ENCODE measurements around the gene ACER2. TPM values are rescaled to one million over a fixed set of nuclear protein-coding genes. Genes with fewer than 3 reads are reported as not detected.

ACER2 gene
- 1 to 10 TPM; 1.7 to 2.6 TPM for total RNA-seq

DNA sequence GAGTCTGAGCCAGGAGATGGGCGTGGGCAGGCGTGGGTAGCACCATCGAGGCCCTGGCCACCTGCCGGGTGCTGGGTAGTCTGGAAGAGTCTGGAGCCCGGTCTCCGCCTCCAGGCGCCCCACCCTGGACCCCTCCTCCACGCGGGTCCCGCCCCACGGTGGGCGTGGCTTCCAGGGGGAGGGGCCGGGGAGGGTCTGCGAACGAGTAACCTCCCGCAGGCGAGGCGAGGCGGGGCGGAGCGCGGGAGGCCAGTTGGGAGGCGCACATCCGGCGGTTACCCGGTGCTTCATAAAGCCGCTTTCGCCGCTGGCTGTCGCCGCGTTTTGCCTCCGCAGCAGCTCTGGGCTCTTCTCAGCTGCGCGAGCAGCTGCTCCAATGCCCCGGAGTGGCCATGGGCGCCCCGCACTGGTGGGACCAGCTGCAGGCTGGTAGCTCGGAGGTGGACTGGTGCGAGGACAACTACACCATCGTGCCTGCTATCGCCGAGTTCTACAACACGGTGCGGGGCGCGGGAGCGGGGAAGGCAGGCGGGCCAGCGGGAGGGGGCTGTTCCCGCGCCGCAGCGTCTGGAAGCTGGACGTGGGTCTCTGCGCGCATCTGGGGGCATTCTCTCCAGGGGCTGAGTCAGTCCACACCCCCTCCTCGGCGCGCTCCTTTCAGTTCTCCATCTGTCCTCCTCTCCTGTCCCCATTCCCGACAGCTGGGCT lies at the start of gene ACER2:
ACER2 (plus strand) TSS at position 317 of the 708 bp plus-strand sequence; CDS start at position 393, 76 bp downstream.
- H3K36me3 Mint-ChIP-seq (ENCODE audit: low read depth) = peaks cover 2% of the 10 kb centered on the region
- POLR2A ChIA-PET = interaction anchor here (1.4 kb wide), 1 partner anchor 29 kb away, joined by 13 read pairs; the partner anchor contains the start of gene RPS6
- peaks cover 8% of the 10 kb centered on the region for H3K27me3 Mint-ChIP-seq (ENCODE audit: low read depth)
- ATAC-seq (peak; percentile 95), DNase-seq (peak; percentile 94)
- no peaks in the 10 kb centered on the region for H3K9me3 Mint-ChIP-seq (ENCODE audit: insufficient read depth)
- CTCF ChIA-PET = interaction anchor here (1.0 kb wide), 1 partner anchor 56 kb away, joined by 3 read pairs; no protein-coding TSS in a partner anchor
- peak within 1 kb of the TSS; percentile 81 for H3K27ac Mint-ChIP-seq
- peaks cover 21% of the 10 kb centered on the region for H3K4me1 Mint-ChIP-seq (ENCODE audit: low read depth)
- peak within 1 kb of the TSS; percentile 93 for H3K4me3 Mint-ChIP-seq

GRCh38 chr9:19369107-19369506 lies 39.7 kb upstream of the ACER2 start:
- H3K36me3 Mint-ChIP-seq (ENCODE audit: low read depth) = peaks cover 40% of the 10 kb centered on the region
- no peak for ATAC-seq
- ChIA-PET CTCF (no interaction called here), POLR2A (no interaction called here)
- no peak overlapping the region for H3K4me3 Mint-ChIP-seq
- no peak for DNase-seq
- no peak overlapping the region for H3K27ac Mint-ChIP-seq
- H3K4me1 Mint-ChIP-seq (ENCODE audit: low read depth) = peaks cover 3% of the 10 kb centered on the region
- no peaks in the 10 kb centered on the region for H3K27me3 Mint-ChIP-seq (ENCODE audit: low read depth)
- H3K9me3 Mint-ChIP-seq (ENCODE audit: insufficient read depth) = no peaks in the 10 kb centered on the region

DNA sequence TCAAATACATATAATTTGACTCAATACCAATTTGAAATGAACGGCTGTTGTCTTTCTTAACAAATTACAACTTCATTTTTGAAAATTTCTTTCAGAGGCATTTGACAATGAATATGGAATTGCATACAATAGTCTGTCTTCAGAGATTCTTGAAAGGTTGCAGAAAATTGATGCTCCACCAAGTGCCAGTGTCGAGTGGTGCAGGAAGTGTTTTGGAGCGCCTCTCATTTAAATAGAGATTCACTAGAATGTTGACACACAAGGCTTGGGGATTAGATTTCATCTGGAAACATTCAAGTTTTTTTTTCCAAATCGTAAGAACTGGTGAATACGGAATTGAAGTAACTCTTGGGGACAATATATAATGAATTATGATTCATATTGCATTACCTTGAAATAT lies 36.9 kb upstream of the ACER2 start:
- ATAC-seq = no peak
- no peak for DNase-seq
- no peaks in the 10 kb centered on the region for H3K27me3 Mint-ChIP-seq (ENCODE audit: low read depth)
- peaks cover 13% of the 10 kb centered on the region for H3K4me1 Mint-ChIP-seq (ENCODE audit: low read depth)
- H3K27ac Mint-ChIP-seq = no peak overlapping the region
- H3K36me3 Mint-ChIP-seq (ENCODE audit: low read depth) = peaks cover 50% of the 10 kb centered on the region
- H3K4me3 Mint-ChIP-seq = no peak overlapping the region
- ChIA-PET CTCF (interaction anchor here (1.0 to 1.5 kb wide), 2 partner anchors 93 to 323 kb away, joined by 3 read pairs; partner anchors contain the start of gene RRAGA), POLR2A (interaction anchor here (1.8 kb wide), 1 partner anchor 8 kb away, joined by 12 read pairs; the partner anchor contains the start of gene RPS6)
- H3K9me3 Mint-ChIP-seq (ENCODE audit: insufficient read depth) = no peaks in the 10 kb centered on the region

DNA sequence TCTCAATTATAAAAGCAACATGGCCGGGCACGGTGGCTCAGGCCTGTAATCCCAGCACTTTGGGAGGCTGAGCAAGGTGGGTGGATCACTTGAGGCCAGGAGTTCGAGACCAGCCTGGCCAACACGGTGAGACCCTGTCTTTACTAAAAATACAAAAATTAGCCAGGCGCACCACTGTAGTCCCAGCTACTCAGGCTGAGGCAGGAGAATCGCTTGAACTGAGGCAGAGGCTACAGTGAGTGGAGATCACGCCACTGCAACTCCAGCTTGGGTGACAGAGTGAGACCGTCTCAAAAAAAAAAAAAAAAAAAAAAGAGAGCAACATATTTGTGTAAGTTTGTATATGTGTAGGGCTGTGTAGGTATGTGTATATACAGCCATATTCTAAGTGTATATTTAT lies 36.2 kb upstream of the ACER2 start:
- H3K4me3 Mint-ChIP-seq = no peak overlapping the region
- H3K4me1 Mint-ChIP-seq (ENCODE audit: low read depth) = peaks cover 19% of the 10 kb centered on the region
- H3K9me3 Mint-ChIP-seq (ENCODE audit: insufficient read depth) = no peaks in the 10 kb centered on the region
- no peaks in the 10 kb centered on the region for H3K27me3 Mint-ChIP-seq (ENCODE audit: low read depth)
- H3K36me3 Mint-ChIP-seq (ENCODE audit: low read depth) = peaks cover 53% of the 10 kb centered on the region
- ATAC-seq (no peak), DNase-seq (no peak)
- H3K27ac Mint-ChIP-seq = no peak overlapping the region
- POLR2A ChIA-PET = no interaction called here
- CTCF ChIA-PET = interaction anchor here (1.0 to 1.5 kb wide), 2 partner anchors 15 to 93 kb away, joined by 3 read pairs; no protein-coding TSS in a partner anchor

GRCh38 chr9:19373527-19373926 lies 35.3 kb upstream of the ACER2 start:
- Mint-ChIP-seq H3K27me3 (ENCODE audit: low read depth) (no peaks in the 10 kb centered on the region), H3K4me1 (ENCODE audit: low read depth) (peaks cover 27% of the 10 kb centered on the region), H3K27ac (no peak overlapping the region), H3K9me3 (ENCODE audit: insufficient read depth) (no peaks in the 10 kb centered on the region), H3K4me3 (no peak overlapping the region), H3K36me3 (ENCODE audit: low read depth) (peaks cover 57% of the 10 kb centered on the region)
- ChIA-PET CTCF (interaction anchor here (1.0 kb wide), 1 partner anchor 16 kb away, joined by 3 read pairs; no protein-coding TSS in a partner anchor), POLR2A (no interaction called here)
- DNase-seq = no peak
- ATAC-seq = no peak

- Mint-ChIP-seq H3K4me1 (ENCODE audit: low read depth) (peaks cover 31% of the 10 kb centered on the region), H3K27me3 (ENCODE audit: low read depth) (no peaks in the 10 kb centered on the region), H3K4me3 (no peak overlapping the region), H3K9me3 (ENCODE audit: insufficient read depth) (no peaks in the 10 kb centered on the region), H3K27ac (no peak overlapping the region), H3K36me3 (ENCODE audit: low read depth) (peaks cover 73% of the 10 kb centered on the region)
- DNase-seq = no peak
- ChIA-PET POLR2A (interaction anchor here (1.5 kb wide), 1 partner anchor 192 kb away, joined by 4 read pairs; no protein-coding TSS in a partner anchor), CTCF (interaction anchor here (1.0 to 1.2 kb wide), 2 partner anchors 82 to 90 kb away, joined by 3 to 7 read pairs; no protein-coding TSS in a partner anchor)
- no peak for ATAC-seq
These were observed 33.3 kb upstream of the ACER2 start for GRCh38 chr9:19375538-19375937.

DNA sequence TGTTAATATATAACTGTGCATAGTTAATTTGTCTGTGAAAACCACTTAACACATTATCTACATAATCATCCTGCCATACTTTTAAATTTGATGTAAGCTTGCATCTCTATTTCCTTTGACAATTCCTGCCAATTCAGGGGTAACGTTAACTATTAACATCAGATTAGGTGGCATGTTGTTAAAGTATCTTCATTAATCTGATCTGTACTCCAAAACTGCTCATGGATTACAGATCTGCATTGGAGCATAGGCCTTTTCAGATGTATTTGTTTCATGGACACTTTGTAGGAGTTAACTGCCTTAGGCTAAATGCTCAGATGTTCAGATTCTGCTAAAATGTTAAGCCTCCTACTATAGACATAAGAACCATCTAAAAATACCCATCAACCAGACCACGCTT lies 31.9 kb upstream of the ACER2 start:
- H3K4me3 Mint-ChIP-seq = peak overlapping the region; percentile 97
- H3K27ac Mint-ChIP-seq = peak overlapping the region; percentile 23
- CTCF ChIA-PET = interaction anchor here (1.1 to 1.6 kb wide), 3 partner anchors 77 to 88 kb away, joined by 3 to 5 read pairs (median 4); no protein-coding TSS in a partner anchor
- DNase-seq (no peak), ATAC-seq (no peak)
- POLR2A ChIA-PET = no interaction called here
- H3K27me3 Mint-ChIP-seq (ENCODE audit: low read depth) = no peaks in the 10 kb centered on the region
- H3K4me1 Mint-ChIP-seq (ENCODE audit: low read depth) = peaks cover 42% of the 10 kb centered on the region
- peaks cover 76% of the 10 kb centered on the region for H3K36me3 Mint-ChIP-seq (ENCODE audit: low read depth)
- no peaks in the 10 kb centered on the region for H3K9me3 Mint-ChIP-seq (ENCODE audit: insufficient read depth)

DNA sequence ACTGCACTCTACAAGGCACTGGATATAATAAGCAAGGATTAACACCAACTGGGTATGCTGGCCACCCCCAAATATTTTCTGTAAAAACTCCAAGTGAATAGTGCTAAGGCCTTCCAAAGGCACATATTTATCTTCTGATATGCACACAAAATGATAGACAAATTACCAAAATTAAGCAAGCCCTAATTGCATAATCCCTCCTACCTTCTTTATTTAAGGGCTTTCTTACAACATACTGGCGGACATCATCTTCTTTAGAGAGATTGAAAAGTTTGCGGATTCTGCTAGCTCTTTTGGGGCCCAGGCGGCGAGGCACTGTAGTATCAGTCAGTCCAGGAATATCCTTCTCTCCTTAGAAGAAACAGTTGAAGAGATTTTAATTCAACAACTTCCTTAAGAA lies 30.6 kb upstream of the ACER2 start:
- Mint-ChIP-seq H3K27ac (peak overlapping the region; percentile 59), H3K4me1 (ENCODE audit: low read depth) (peaks cover 46% of the 10 kb centered on the region), H3K4me3 (peak overlapping the region; percentile 97), H3K27me3 (ENCODE audit: low read depth) (no peaks in the 10 kb centered on the region), H3K36me3 (ENCODE audit: low read depth) (peaks cover 73% of the 10 kb centered on the region), H3K9me3 (ENCODE audit: insufficient read depth) (no peaks in the 10 kb centered on the region)
- DNase-seq (no peak), ATAC-seq (no peak)
- POLR2A ChIA-PET = no interaction called here
- CTCF ChIA-PET = interaction anchor here (1.3 kb wide), 1 partner anchor 79 kb away, joined by 4 read pairs; no protein-coding TSS in a partner anchor

GRCh38 chr9:19378647-19379046 lies 30.2 kb upstream of the ACER2 start:
- ChIA-PET CTCF (interaction anchor here (1.4 kb wide), 1 partner anchor 86 kb away, joined by 4 read pairs; no protein-coding TSS in a partner anchor), POLR2A (interaction anchor here (2.1 kb wide), 1 partner anchor 329 kb away, joined by 17 read pairs; the partner anchor contains the start of gene RRAGA)
- Mint-ChIP-seq H3K36me3 (ENCODE audit: low read depth) (peaks cover 68% of the 10 kb centered on the region), H3K4me1 (ENCODE audit: low read depth) (peaks cover 46% of the 10 kb centered on the region), H3K27ac (peak overlapping the region; percentile 98), H3K4me3 (peak overlapping the region; percentile 97), H3K27me3 (ENCODE audit: low read depth) (no peaks in the 10 kb centered on the region), H3K9me3 (ENCODE audit: insufficient read depth) (no peaks in the 10 kb centered on the region)
- DNase-seq (no peak), ATAC-seq (no peak)

DNA sequence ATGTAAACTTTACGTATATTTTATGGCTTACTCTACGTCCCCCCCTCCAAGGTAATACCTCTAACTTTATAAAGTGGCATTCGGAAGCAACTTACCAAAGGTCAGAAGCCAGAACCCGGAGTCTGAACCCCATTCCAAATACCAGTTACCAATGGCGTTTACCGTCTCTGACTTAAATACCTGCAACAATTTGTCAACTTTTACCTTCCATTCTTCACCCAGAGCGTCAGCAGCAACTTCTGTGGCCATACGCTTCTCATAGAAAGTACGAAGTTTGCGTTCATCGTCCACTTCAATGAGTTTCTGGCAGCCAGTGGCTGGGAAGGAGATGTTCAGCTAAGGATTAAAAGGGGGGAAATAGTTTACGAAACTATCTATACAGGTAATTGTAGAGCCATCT lies 29.5 kb upstream of the ACER2 start:
- no peaks in the 10 kb centered on the region for H3K9me3 Mint-ChIP-seq (ENCODE audit: insufficient read depth)
- peak overlapping the region; percentile 98 for H3K27ac Mint-ChIP-seq
- peak overlapping the region; percentile 97 for H3K4me3 Mint-ChIP-seq
- POLR2A ChIA-PET = interaction anchor here (0.6 to 2.1 kb wide), 16 partner anchors 8 to 830 kb away, joined by 3 to 17 read pairs (median 5); partner anchors contain the start of genes ACER2 and RRAGA
- H3K27me3 Mint-ChIP-seq (ENCODE audit: low read depth) = no peaks in the 10 kb centered on the region
- H3K36me3 Mint-ChIP-seq (ENCODE audit: low read depth) = peaks cover 62% of the 10 kb centered on the region
- CTCF ChIA-PET = interaction anchor here (0.6 to 1.5 kb wide), 3 partner anchors 85 to 294 kb away, joined by 3 to 4 read pairs (median 3); no protein-coding TSS in a partner anchor
- no peak for DNase-seq
- H3K4me1 Mint-ChIP-seq (ENCODE audit: low read depth) = peaks cover 46% of the 10 kb centered on the region
- no peak for ATAC-seq

DNA sequence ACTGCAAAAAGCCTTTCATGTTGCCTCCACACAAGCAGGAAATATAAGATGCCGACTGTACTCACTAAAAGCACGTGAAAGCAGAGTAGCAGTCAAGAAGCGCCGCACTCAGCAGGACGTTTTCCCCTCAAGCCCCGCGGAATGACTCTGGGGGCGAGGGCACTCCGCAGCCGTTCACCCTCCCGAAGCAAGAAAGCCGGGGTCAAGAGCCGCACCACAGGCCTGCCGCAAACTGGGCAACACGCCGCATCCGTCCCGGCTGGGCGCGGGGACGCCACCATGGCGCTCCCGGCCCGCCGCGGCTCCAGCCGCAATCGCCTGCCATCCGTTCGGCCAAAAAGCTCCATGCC lies 29.1 kb upstream of the ACER2 start:
- ATAC-seq (peak; percentile 50), DNase-seq (peak; percentile 53)
- H3K9me3 Mint-ChIP-seq (ENCODE audit: insufficient read depth) = no peaks in the 10 kb centered on the region
- ChIA-PET POLR2A (interaction anchor here (0.6 to 2.1 kb wide), 24 partner anchors 9 to 830 kb away, joined by 3 to 17 read pairs (median 4); partner anchors contain the start of genes ACER2 and RRAGA), CTCF (interaction anchor here (0.6 to 1.5 kb wide), 4 partner anchors 42 to 294 kb away, joined by 3 to 4 read pairs (median 3); no protein-coding TSS in a partner anchor)
- peaks cover 46% of the 10 kb centered on the region for H3K4me1 Mint-ChIP-seq (ENCODE audit: low read depth)
- peaks cover 58% of the 10 kb centered on the region for H3K36me3 Mint-ChIP-seq (ENCODE audit: low read depth)
- no peaks in the 10 kb centered on the region for H3K27me3 Mint-ChIP-seq (ENCODE audit: low read depth)
- H3K27ac Mint-ChIP-seq = peak overlapping the region; percentile 98
- peak overlapping the region; percentile 97 for H3K4me3 Mint-ChIP-seq

- no peaks in the 10 kb centered on the region for H3K9me3 Mint-ChIP-seq (ENCODE audit: insufficient read depth)
- peak overlapping the region; percentile 97 for H3K4me3 Mint-ChIP-seq
- peaks cover 43% of the 10 kb centered on the region for H3K4me1 Mint-ChIP-seq (ENCODE audit: low read depth)
- peak overlapping the region; percentile 98 for H3K27ac Mint-ChIP-seq
- CTCF ChIA-PET = interaction anchor here (1.3 to 1.5 kb wide), 2 partner anchors 41 to 295 kb away, joined by 3 read pairs; no protein-coding TSS in a partner anchor
- no peak for ATAC-seq
- H3K36me3 Mint-ChIP-seq (ENCODE audit: low read depth) = peaks cover 49% of the 10 kb centered on the region
- POLR2A ChIA-PET = interaction anchor here (0.6 to 2.1 kb wide), 15 partner anchors 10 to 332 kb away, joined by 3 to 17 read pairs (median 4); partner anchors contain the start of genes ACER2 and RRAGA
- no peak for DNase-seq
- no peaks in the 10 kb centered on the region for H3K27me3 Mint-ChIP-seq (ENCODE audit: low read depth)
These were observed 28.1 kb upstream of the ACER2 start for GRCh38 chr9:19380826-19381075.

Measured in activated CD8-positive, alpha-beta T cell treated with anti-CD3 and anti-CD28 coated beads, Interleukin-2, amount 10 ng/mL, durations not matched to agents 7 days and 5 days (primary cell).